Thymus (tissue), 2 donors: Measurements from ENCODE around the gene ZNF268. TPM values are rescaled to one million over a fixed set of nuclear protein-coding genes. Genes with fewer than 3 reads are reported as not detected.

Source experiments
- polyA plus RNA-seq: library from polyadenylated mRNA; stranded (reverse); fragments of 200-250 nt; gene quantifications from one replicate; pipeline ENCODE4 v1.2.3, GENCODE V29; 2013
- total RNA-seq: library from RNA; stranded (reverse); fragments of 120-200 nt; gene quantifications from one replicate; pipeline ENCODE4 v1.2.4, GENCODE V29; 2013
- donor health status: healthy.

Gene ZNF268
- total and polyA plus RNA-seq, 2 donors, result 6.5 to 17.5 TPM

Other genes starting within 250 kb of the ZNF268 start
- gene ZNF605, start 225.2 kb upstream of the ZNF268 start, total RNA-seq, result 9.0 TPM
- gene ZNF605, start 225.2 kb upstream of the ZNF268 start, polyA plus RNA-seq, result 4.7 TPM
- 9.7 TPM for gene ZNF26, start 195.1 kb upstream of the ZNF268 start, total RNA-seq
- gene ZNF26, start 195.1 kb upstream of the ZNF268 start, polyA plus RNA-seq, result 9.0 TPM
- gene ZNF84, start 144.0 kb upstream of the ZNF268 start, total RNA-seq, result 33.8 TPM
- 24.6 TPM for gene ZNF84, start 144.0 kb upstream of the ZNF268 start, polyA plus RNA-seq
- gene ZNF140, start 100.6 kb upstream of the ZNF268 start, total RNA-seq, result 22.0 TPM
- 32.7 TPM for gene ZNF140, start 100.6 kb upstream of the ZNF268 start, polyA plus RNA-seq
- 1.0 TPM for gene ZNF891, start 51.2 kb upstream of the ZNF268 start, total RNA-seq
- gene ZNF891, start 51.2 kb upstream of the ZNF268 start, polyA plus RNA-seq, result 1.4 TPM
- gene ZNF10, start 50.9 kb upstream of the ZNF268 start, total RNA-seq, result 8.2 TPM
- gene ZNF10, start 50.9 kb upstream of the ZNF268 start, polyA plus RNA-seq, result 15.2 TPM
- not detected for gene ANHX, start 54.4 kb downstream of the ZNF268 start, total RNA-seq
- 0.02 TPM for gene ANHX, start 54.4 kb downstream of the ZNF268 start, polyA plus RNA-seq